Measurements from ENCODE around the gene RNU7-1.
A peak's percentile ranks its signal among the peaks of the same experiment; 100 is the strongest.

The RNU7-1 gene

DNA sequence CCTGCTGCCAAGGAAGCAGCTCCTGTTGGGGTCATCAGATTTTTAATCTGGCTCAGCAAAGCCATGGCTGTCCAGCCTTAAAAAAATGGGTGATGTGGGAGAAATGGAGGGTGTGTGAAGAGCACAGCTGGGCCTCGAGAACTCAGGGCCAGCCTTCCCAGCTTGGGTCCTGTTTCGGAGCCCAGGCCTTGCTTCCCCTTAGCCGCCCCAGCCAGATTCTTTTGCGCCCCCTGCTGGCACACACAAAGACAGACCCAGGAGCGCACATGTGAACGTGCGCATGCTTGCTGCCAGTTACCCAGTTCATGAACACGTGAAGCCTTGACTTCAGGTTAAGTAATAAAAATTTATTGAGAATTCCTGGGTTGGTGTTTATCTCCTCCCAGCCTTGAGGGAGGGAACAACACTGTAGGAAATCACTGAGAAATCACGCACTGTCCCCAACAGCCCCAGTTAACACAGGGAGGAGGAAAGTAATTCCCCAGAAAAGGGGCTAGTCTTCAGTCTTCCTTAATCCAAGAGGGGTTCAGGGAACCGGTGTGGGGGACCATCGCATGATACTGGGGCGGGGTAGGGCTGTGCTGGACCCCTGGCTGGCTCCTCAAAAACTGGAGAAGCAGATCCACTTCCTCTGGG is 21.5 kb downstream of the RNU7-1 start:
- H3K4me1 ChIP-seq (ENCODE audit: control insufficient read depth in 2 of 2, insufficient read depth in 2 of 2, low read length in 2 of 2), result peaks cover 63 to 68% of the 10 kb centered on the region in 2 donors
- no peaks in the 10 kb centered on the region for H3K9me3 ChIP-seq (ENCODE audit: control insufficient read depth in 2 of 2, low read length in 2 of 2)
- no peaks in the 10 kb centered on the region for H3K27me3 ChIP-seq (ENCODE audit: control insufficient read depth in 2 of 2, insufficient read depth in 2 of 2, low read length in 2 of 2)
- H3K9ac ChIP-seq (ENCODE audit: low read depth in 1 of 2, low read length in 2 of 2), result peak overlapping the region; percentile 86 to 99
- peaks cover 35% of the 10 kb centered on the region in 2 donors for H3K36me3 ChIP-seq (ENCODE audit: control insufficient read depth in 2 of 2, insufficient read depth in 2 of 2, low read length in 2 of 2)
- peak overlapping the region; percentile 98 to 99 for H3K27ac ChIP-seq (ENCODE audit: low read depth in 2 of 2, low read length in 2 of 2)
- peak overlapping the region; percentile 72 to 91 for H3K4me3 ChIP-seq (ENCODE audit: low read length in 2 of 2)

GRCh38 chr12:6965714-6966113 is 22.1 kb downstream of the RNU7-1 start:
- Histone ChIP-seq H3K36me3 (ENCODE audit: control insufficient read depth in 2 of 2, insufficient read depth in 2 of 2, low read length in 2 of 2) (peaks cover 35% of the 10 kb centered on the region in 2 donors), H3K9ac (ENCODE audit: low read depth in 1 of 2, low read length in 2 of 2) (peak overlapping the region; percentile 33 to 99), H3K9me3 (ENCODE audit: control insufficient read depth in 2 of 2, low read length in 2 of 2) (no peaks in the 10 kb centered on the region), H3K4me1 (ENCODE audit: control insufficient read depth in 2 of 2, insufficient read depth in 2 of 2, low read length in 2 of 2) (peaks cover 57 to 63% of the 10 kb centered on the region in 2 donors), H3K4me3 (ENCODE audit: low read length in 2 of 2) (peak overlapping the region in 1 of 2 donors; percentile 47), H3K27me3 (ENCODE audit: control insufficient read depth in 2 of 2, insufficient read depth in 2 of 2, low read length in 2 of 2) (no peaks in the 10 kb centered on the region), H3K27ac (ENCODE audit: low read depth in 2 of 2, low read length in 2 of 2) (peak overlapping the region; percentile 85 to 98)

DNA sequence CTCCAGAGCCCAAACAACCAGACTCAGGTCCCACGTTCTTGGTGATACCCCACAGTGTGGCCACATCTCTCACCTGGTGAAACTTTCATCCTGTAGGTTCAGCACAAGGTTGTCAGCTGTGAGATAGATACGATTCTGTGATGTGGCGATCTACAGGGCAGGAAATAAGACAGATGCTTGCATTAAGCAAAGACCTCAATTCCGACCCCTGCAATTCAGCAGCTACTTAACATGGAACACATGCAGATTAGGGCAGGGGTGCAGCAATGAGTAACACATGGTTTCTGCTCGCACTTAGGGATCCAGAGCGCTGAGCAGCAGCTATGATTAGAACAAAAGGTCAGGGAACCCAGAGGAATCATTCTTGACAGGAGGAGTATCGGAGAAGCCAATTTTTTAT is 22.7 kb downstream of the RNU7-1 start:
- no peaks in the 10 kb centered on the region for H3K9me3 ChIP-seq (ENCODE audit: control insufficient read depth in 2 of 2, low read length in 2 of 2)
- H3K27ac ChIP-seq (ENCODE audit: low read depth in 2 of 2, low read length in 2 of 2), result peak overlapping the region in 1 of 2 donors; percentile 26
- H3K9ac ChIP-seq (ENCODE audit: low read depth in 1 of 2, low read length in 2 of 2), result no peak overlapping the region
- no peak overlapping the region for H3K4me3 ChIP-seq (ENCODE audit: low read length in 2 of 2)
- H3K4me1 ChIP-seq (ENCODE audit: control insufficient read depth in 2 of 2, insufficient read depth in 2 of 2, low read length in 2 of 2), result peaks cover 52 to 58% of the 10 kb centered on the region in 2 donors
- no peaks in the 10 kb centered on the region for H3K27me3 ChIP-seq (ENCODE audit: control insufficient read depth in 2 of 2, insufficient read depth in 2 of 2, low read length in 2 of 2)
- H3K36me3 ChIP-seq (ENCODE audit: control insufficient read depth in 2 of 2, insufficient read depth in 2 of 2, low read length in 2 of 2), result peaks cover 35% of the 10 kb centered on the region in 2 donors

DNA sequence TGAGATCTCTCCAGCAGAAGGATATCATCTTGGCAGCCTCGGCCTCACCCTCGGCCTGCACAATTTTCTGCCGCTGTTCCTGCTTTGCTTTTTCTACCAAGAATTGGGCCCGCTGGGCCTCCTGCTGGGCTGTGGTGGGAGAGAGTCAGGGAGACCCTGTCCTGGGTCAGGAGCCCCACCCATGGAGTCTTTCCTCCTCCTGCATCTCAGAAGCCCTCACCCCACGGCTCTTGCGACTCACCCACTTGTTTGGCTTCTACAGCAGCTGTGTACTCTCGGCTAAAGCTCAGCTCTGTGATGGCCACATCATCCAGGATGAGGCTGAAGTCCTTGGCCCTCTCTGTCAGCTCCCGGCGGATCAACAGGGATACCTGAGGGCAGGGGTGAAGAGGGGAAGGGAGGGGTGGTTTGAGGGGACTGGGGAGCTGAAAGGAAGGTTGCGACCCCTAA is 24.1 kb downstream of the RNU7-1 start:
- no peak overlapping the region for H3K4me3 ChIP-seq (ENCODE audit: low read length in 2 of 2)
- H3K9ac ChIP-seq (ENCODE audit: low read depth in 1 of 2, low read length in 2 of 2), result no peak overlapping the region
- H3K27ac ChIP-seq (ENCODE audit: low read depth in 2 of 2, low read length in 2 of 2), result peak overlapping the region in 1 of 2 donors; percentile 20
- peaks cover 44 to 51% of the 10 kb centered on the region in 2 donors for H3K4me1 ChIP-seq (ENCODE audit: control insufficient read depth in 2 of 2, insufficient read depth in 2 of 2, low read length in 2 of 2)
- no peaks in the 10 kb centered on the region for H3K9me3 ChIP-seq (ENCODE audit: control insufficient read depth in 2 of 2, low read length in 2 of 2)
- no peaks in the 10 kb centered on the region for H3K27me3 ChIP-seq (ENCODE audit: control insufficient read depth in 2 of 2, insufficient read depth in 2 of 2, low read length in 2 of 2)
- H3K36me3 ChIP-seq (ENCODE audit: control insufficient read depth in 2 of 2, insufficient read depth in 2 of 2, low read length in 2 of 2), result peaks cover 35% of the 10 kb centered on the region in 2 donors

- no peak overlapping the region for H3K9ac ChIP-seq (ENCODE audit: low read depth in 1 of 2, low read length in 2 of 2)
- peak overlapping the region in 1 of 2 donors; percentile 44 for H3K27ac ChIP-seq (ENCODE audit: low read depth in 2 of 2, low read length in 2 of 2)
- H3K4me3 ChIP-seq (ENCODE audit: low read length in 2 of 2), result peak overlapping the region in 1 of 2 donors; percentile 1
- H3K4me1 ChIP-seq (ENCODE audit: control insufficient read depth in 2 of 2, insufficient read depth in 2 of 2, low read length in 2 of 2), result peaks cover 44 to 48% of the 10 kb centered on the region in 2 donors
- H3K9me3 ChIP-seq (ENCODE audit: control insufficient read depth in 2 of 2, low read length in 2 of 2), result no peaks in the 10 kb centered on the region
- H3K27me3 ChIP-seq (ENCODE audit: control insufficient read depth in 2 of 2, insufficient read depth in 2 of 2, low read length in 2 of 2), result no peaks in the 10 kb centered on the region
- H3K36me3 ChIP-seq (ENCODE audit: control insufficient read depth in 2 of 2, insufficient read depth in 2 of 2, low read length in 2 of 2), result peaks cover 35% of the 10 kb centered on the region in 2 donors
Observed at GRCh38 chr12:6968426-6968825, 24.8 kb downstream of the RNU7-1 start.

DNA sequence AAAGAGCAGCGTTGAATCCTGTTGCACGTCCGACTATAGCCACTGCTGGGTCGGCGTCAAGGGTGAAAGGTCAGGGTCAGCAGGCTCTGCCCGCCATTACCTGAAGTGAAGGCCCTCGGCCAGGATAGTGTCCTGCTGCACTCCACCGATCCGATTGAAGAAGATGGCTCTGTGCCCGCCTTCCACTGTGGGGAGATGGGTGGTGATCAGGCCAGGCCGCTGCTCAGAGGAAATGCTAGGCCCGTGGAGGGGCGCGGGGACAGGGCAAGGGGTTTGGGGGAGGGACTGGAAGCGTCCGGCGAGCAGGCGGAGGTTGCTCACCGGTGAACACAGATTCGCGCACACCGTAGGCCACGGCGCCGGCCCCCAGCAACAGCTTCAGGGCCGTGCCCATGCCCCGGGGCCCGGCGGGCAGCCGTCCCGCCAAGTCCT is 26.5 kb downstream of the RNU7-1 start:
- H3K36me3 ChIP-seq (ENCODE audit: control insufficient read depth in 2 of 2, insufficient read depth in 2 of 2, low read length in 2 of 2), result peaks cover 47 to 48% of the 10 kb centered on the region in 2 donors
- H3K9ac ChIP-seq (ENCODE audit: low read depth in 1 of 2, low read length in 2 of 2), result peak overlapping the region; percentile 93 to 94
- peak overlapping the region; percentile 77 to 100 for H3K4me3 ChIP-seq (ENCODE audit: low read length in 2 of 2)
- no peaks in the 10 kb centered on the region for H3K9me3 ChIP-seq (ENCODE audit: control insufficient read depth in 2 of 2, low read length in 2 of 2)
- H3K4me1 ChIP-seq (ENCODE audit: control insufficient read depth in 2 of 2, insufficient read depth in 2 of 2, low read length in 2 of 2), result peaks cover 34 to 37% of the 10 kb centered on the region in 2 donors
- no peaks in the 10 kb centered on the region for H3K27me3 ChIP-seq (ENCODE audit: control insufficient read depth in 2 of 2, insufficient read depth in 2 of 2, low read length in 2 of 2)
- peak overlapping the region; percentile 71 to 89 for H3K27ac ChIP-seq (ENCODE audit: low read depth in 2 of 2, low read length in 2 of 2)

DNA sequence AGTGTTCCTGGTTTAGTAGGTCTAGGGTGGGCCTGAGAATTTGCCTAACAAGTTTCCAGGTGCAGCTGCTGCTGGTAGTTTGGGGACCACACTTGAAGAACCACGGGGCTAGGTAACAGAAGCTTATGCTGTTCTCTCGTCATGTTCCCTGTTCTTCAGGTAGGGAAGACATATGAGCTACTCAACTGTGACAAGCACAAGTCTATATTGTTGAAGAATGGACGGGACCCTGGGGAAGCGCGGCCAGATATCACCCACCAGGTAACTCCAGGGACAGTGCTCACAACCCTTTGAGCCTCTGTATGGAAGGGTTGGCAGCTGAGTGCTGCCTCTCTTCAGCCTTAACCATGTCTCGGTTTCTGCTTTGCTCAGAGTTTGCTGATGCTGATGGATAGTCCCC is 30.6 kb downstream of the RNU7-1 start:
- H3K9ac ChIP-seq (ENCODE audit: low read depth in 1 of 2, low read length in 2 of 2), result no peak overlapping the region
- H3K4me3 ChIP-seq (ENCODE audit: low read length in 2 of 2), result no peak overlapping the region
- H3K9me3 ChIP-seq (ENCODE audit: control insufficient read depth in 2 of 2, low read length in 2 of 2), result no peaks in the 10 kb centered on the region
- no peak overlapping the region for H3K27ac ChIP-seq (ENCODE audit: low read depth in 2 of 2, low read length in 2 of 2)
- H3K27me3 ChIP-seq (ENCODE audit: control insufficient read depth in 2 of 2, insufficient read depth in 2 of 2, low read length in 2 of 2), result no peaks in the 10 kb centered on the region
- peaks cover 12 to 14% of the 10 kb centered on the region in 2 donors for H3K4me1 ChIP-seq (ENCODE audit: control insufficient read depth in 2 of 2, insufficient read depth in 2 of 2, low read length in 2 of 2)
- peaks cover 46 to 53% of the 10 kb centered on the region in 2 donors for H3K36me3 ChIP-seq (ENCODE audit: control insufficient read depth in 2 of 2, insufficient read depth in 2 of 2, low read length in 2 of 2)

GRCh38 chr12:6975297-6976032 is 31.8 kb downstream of the RNU7-1 start:
- Histone ChIP-seq H3K4me3 (ENCODE audit: low read length in 2 of 2) (no peak overlapping the region), H3K27me3 (ENCODE audit: control insufficient read depth in 2 of 2, insufficient read depth in 2 of 2, low read length in 2 of 2) (no peaks in the 10 kb centered on the region), H3K27ac (ENCODE audit: low read depth in 2 of 2, low read length in 2 of 2) (no peak overlapping the region), H3K9me3 (ENCODE audit: control insufficient read depth in 2 of 2, low read length in 2 of 2) (no peaks in the 10 kb centered on the region), H3K36me3 (ENCODE audit: control insufficient read depth in 2 of 2, insufficient read depth in 2 of 2, low read length in 2 of 2) (peaks cover 55 to 58% of the 10 kb centered on the region in 2 donors), H3K4me1 (ENCODE audit: control insufficient read depth in 2 of 2, insufficient read depth in 2 of 2, low read length in 2 of 2) (peaks cover 6 to 11% of the 10 kb centered on the region in 2 donors), H3K9ac (ENCODE audit: low read depth in 1 of 2, low read length in 2 of 2) (no peak overlapping the region)

DNA sequence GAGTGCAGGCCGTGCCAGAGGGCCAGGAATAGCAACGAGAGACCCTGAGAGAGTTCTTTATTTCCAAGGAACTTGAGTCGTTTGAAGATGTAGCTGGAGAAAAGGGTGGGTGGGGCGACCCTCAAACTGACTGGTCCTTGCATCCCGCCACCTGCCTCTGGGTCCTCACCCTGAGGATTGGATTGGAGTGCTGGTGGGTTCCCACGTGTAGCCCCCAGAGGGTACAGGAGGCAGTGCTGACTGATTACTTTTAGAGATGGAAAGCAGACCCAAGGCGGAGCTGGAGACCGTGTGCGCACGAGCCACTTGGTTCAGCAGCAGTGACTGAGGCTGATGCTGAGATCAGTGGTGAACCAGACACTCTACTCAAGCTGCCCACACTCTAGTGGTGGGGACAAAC is 34.0 kb downstream of the RNU7-1 start:
- Histone ChIP-seq H3K36me3 (ENCODE audit: control insufficient read depth in 2 of 2, insufficient read depth in 2 of 2, low read length in 2 of 2) (peaks cover 67 to 79% of the 10 kb centered on the region in 2 donors), H3K9ac (ENCODE audit: low read depth in 1 of 2, low read length in 2 of 2) (no peak overlapping the region), H3K27me3 (ENCODE audit: control insufficient read depth in 2 of 2, insufficient read depth in 2 of 2, low read length in 2 of 2) (no peaks in the 10 kb centered on the region), H3K9me3 (ENCODE audit: control insufficient read depth in 2 of 2, low read length in 2 of 2) (no peaks in the 10 kb centered on the region), H3K4me3 (ENCODE audit: low read length in 2 of 2) (no peak overlapping the region), H3K27ac (ENCODE audit: low read depth in 2 of 2, low read length in 2 of 2) (no peak overlapping the region), H3K4me1 (ENCODE audit: control insufficient read depth in 2 of 2, insufficient read depth in 2 of 2, low read length in 2 of 2) (peaks cover 0 to 6% of the 10 kb centered on the region in 2 donors)

DNA sequence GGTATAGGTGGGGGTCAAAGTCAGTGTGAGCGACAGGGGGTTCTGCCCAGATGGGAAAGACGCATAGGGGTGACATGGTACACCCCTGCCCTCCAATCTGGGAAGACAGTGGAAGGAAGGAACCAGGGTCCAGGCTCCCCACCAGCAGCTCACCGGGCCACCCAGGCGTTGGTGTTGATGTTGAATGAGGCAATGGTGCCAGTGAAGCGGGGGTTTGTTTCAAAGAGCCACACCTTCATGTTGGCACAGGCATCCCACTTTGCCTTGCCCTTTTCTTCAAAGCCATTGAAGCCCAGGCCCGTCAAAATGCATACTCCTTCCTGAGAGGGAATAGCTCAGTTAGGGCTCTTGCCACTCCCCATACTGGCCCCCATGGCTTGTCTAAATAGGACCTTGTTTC is 34.6 kb downstream of the RNU7-1 start:
- Histone ChIP-seq H3K27ac (ENCODE audit: low read depth in 2 of 2, low read length in 2 of 2) (no peak overlapping the region), H3K36me3 (ENCODE audit: control insufficient read depth in 2 of 2, insufficient read depth in 2 of 2, low read length in 2 of 2) (peaks cover 71 to 85% of the 10 kb centered on the region in 2 donors), H3K4me1 (ENCODE audit: control insufficient read depth in 2 of 2, insufficient read depth in 2 of 2, low read length in 2 of 2) (peaks cover 0 to 6% of the 10 kb centered on the region in 2 donors), H3K27me3 (ENCODE audit: control insufficient read depth in 2 of 2, insufficient read depth in 2 of 2, low read length in 2 of 2) (no peaks in the 10 kb centered on the region), H3K9me3 (ENCODE audit: control insufficient read depth in 2 of 2, low read length in 2 of 2) (no peaks in the 10 kb centered on the region), H3K9ac (ENCODE audit: low read depth in 1 of 2, low read length in 2 of 2) (no peak overlapping the region), H3K4me3 (ENCODE audit: low read length in 2 of 2) (no peak overlapping the region)

Data from mucosa of rectum (tissue), 2 donors.